Measurements from ENCODE around the gene VSIG4.
"Not testable (repeated sequence)": the region's sequence is repeated elsewhere in the genome, so short reads cannot be mapped to it uniquely, and the experiment has no call there.

Gene VSIG4

DNA sequence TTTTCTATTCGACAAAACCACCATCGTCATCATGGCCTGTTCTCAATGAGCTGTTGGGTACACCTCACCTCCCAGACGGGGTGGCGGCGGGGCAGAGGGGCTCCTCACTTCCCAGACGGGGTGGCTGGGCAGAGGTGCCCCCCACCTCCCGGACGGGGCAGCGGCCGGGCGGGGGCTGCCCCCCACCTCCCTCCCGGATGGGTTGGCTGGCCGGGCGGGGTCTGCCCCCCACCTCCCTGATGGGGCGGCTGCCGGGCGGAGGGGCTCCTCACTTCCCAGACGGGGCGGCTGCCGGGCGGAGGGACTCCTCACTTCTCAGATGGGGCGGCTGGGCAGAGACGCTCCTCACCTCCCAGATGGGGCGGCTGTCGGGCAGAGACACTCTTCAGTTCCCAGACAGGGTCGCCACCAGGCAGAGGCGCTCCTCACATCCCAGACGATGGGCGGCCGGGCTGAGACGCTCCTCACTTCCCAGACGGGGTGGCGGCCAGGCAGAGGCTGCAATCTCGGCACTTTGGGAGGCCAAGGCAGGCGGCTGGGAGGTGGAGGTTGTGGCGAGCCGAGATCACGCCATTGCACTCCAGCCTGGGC, 64.6 kb downstream of the VSIG4 start:
- DNase-seq, result not testable (repeated sequence)
